ENCODE data around the gene FBRSL1.

- TF ChIP-seq CTCF (IDR thresholded peaks at IDR 0.05; ENCODE audit: low read depth, low read length) (no peak), MAX (IDR thresholded peaks at IDR 0.05; ENCODE audit: low read depth, low read length) (no peak)
Measured at GRCh38 chr12:132458441-132458840, 31.5 kb upstream of the FBRSL1 start.
